GM12892 (cell line): ENCODE measurements around the gene CBX2.
A peak's percentile ranks its signal among the peaks of the same experiment; 100 is the strongest.

Experiments used
- DNase-seq: peaks from one replicate; pipeline ENCODE4 v3.0.0; 2011; ENCODE audit not compliant: insufficient read length
- FAIRE-seq: peaks from 2 replicates; lab custom pipeline; 2011; peaks lifted over from hg19 to GRCh38; lab: Jason Lieb, UNC
- POLR2A ChIP-seq: IDR thresholded peaks from 2 replicates; pipeline ENCODE4 v1.6.1; 2011; ENCODE audit warnings: low read depth, low read length, control low read depth
- POLR2AphosphoS5 ChIP-seq: IDR thresholded peaks from 2 replicates; pipeline ENCODE4 v1.6.1; 2011; ENCODE audit warnings: low read depth, low read length, control low read depth
- TAF1 ChIP-seq: IDR thresholded peaks from 2 replicates; pipeline ENCODE4 v1.6.1; 2011; ENCODE audit warnings: low read depth, mild to moderate bottlenecking, control low read depth, low read length, borderline replicate concordance

Gene CBX2

GRCh38 chr17:79825580-79825921 is 47.6 kb downstream of the CBX2 start:
- TF ChIP-seq TAF1 = no peak
- TF ChIP-seq POLR2AphosphoS5 = no peak
- TF ChIP-seq POLR2A = no peak
- no peak for FAIRE-seq

GRCh38 chr17:79826204-79826680 is 48.3 kb downstream of the CBX2 start:
- FAIRE-seq = no peak

More at GRCh38 chr17:79825580-79825921, 47.6 kb downstream of the CBX2 start:
- no peak for DNase-seq

GRCh38 chr17:79826841-79827578 is 49.1 kb downstream of the CBX2 start:
- no peak for FAIRE-seq
- TF ChIP-seq TAF1 (no peak), POLR2A (no peak), POLR2AphosphoS5 (no peak)

More at GRCh38 chr17:79826204-79826680, 48.3 kb downstream of the CBX2 start:
- no peak for TF ChIP-seq TAF1
- TF ChIP-seq POLR2A = no peak
- TF ChIP-seq POLR2AphosphoS5 = no peak
- DNase-seq = no peak

GRCh38 chr17:79829004-79829403 is 51.1 kb downstream of the CBX2 start:
- DNase-seq (no peak), FAIRE-seq (no peak)
- TF ChIP-seq POLR2AphosphoS5 (no peak), TAF1 (no peak), POLR2A (no peak)

More at GRCh38 chr17:79826841-79827578, 49.1 kb downstream of the CBX2 start:
- no peak for DNase-seq

GRCh38 chr17:79829457-79829856 is 51.5 kb downstream of the CBX2 start:
- no peak for FAIRE-seq
- TF ChIP-seq TAF1 (no peak), POLR2AphosphoS5 (no peak), POLR2A (no peak)
- DNase-seq = no peak

GRCh38 chr17:79830303-79830702 is 52.4 kb downstream of the CBX2 start:
- DNase-seq = no peak
- TF ChIP-seq POLR2AphosphoS5 (no peak), POLR2A (no peak), TAF1 (no peak)
- no peak for FAIRE-seq

GRCh38 chr17:79830763-79831264 is 52.9 kb downstream of the CBX2 start:
- no peak for TF ChIP-seq POLR2A
- TF ChIP-seq POLR2AphosphoS5 = no peak
- no peak for TF ChIP-seq TAF1
- no peak for DNase-seq
- FAIRE-seq = no peak

GRCh38 chr17:79831265-79832217 is 53.6 kb downstream of the CBX2 start:
- TF ChIP-seq TAF1 (no peak), POLR2AphosphoS5 (no peak), POLR2A (no peak)
- FAIRE-seq (no peak), DNase-seq (no peak)

GRCh38 chr17:79832218-79833109 is 54.5 kb downstream of the CBX2 start:
- TF ChIP-seq POLR2A = peak; percentile 31; the same call in 1 of the 2 replicates
- no peak for TF ChIP-seq TAF1
- 0 out of 2 replicates have a peak, but pooled peaks have one; percentile 13 for TF ChIP-seq POLR2AphosphoS5
- FAIRE-seq (no peak), DNase-seq (no peak)

- FAIRE-seq = no peak
- no peak for TF ChIP-seq POLR2AphosphoS5
- no peak for TF ChIP-seq TAF1
- TF ChIP-seq POLR2A = no peak
- DNase-seq = no peak
Observed at GRCh38 chr17:79833110-79833450, 55.1 kb downstream of the CBX2 start.
